ENCODE results near the gene WDR48.

The WDR48 gene

DNA sequence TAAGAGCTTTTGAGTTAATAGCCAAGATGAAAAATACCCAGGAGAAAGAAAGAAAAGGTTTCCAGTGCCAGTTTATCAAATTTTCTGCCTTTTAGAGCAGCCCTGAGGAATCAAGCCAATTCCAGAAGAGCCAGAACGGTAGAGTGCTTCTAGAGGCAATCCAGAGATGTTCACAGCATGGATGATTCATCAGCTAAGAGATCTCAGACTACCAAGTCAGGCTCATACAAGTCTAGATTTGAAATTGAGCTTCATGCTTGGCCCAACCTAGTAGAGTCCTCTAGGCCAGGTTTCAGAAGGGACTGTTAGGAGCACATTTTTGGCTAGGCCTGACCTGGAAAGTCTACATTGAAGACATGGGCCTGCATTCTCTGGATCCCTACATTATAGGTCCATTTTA is 15.5 kb downstream of the WDR48 start:
- Histone ChIP-seq H3K9ac (ENCODE audit: low read depth, low read length) (no peak overlapping the region), H3K4me2 (ENCODE audit: insufficient read depth, low read length) (no peak overlapping the region), H3K4me3 (ENCODE audit: low read depth in 1 of 2, low read length in 2 of 2) (no peak overlapping the region), H3K27me3 (ENCODE audit: insufficient read depth, low read length, poor library complexity) (no peaks in the 10 kb centered on the region), H2AFZ (ENCODE audit: low read depth, low read length) (no peak overlapping the region), H3K79me2 (ENCODE audit: insufficient read depth, low read length) (peaks cover 22% of the 10 kb centered on the region), H3K9me3 (ENCODE audit: insufficient read depth, low read length, severe bottlenecking) (no peaks in the 10 kb centered on the region), H3K36me3 (ENCODE audit: insufficient read depth, low read length) (peaks cover 54% of the 10 kb centered on the region), H3K27ac (ENCODE audit: low read length) (no peak overlapping the region), H4K20me1 (ENCODE audit: insufficient read depth, low read length) (no peaks in the 10 kb centered on the region; the same call in 1 of the 2 replicates), H3K4me1 (ENCODE audit: insufficient read depth, low read length) (no peaks in the 10 kb centered on the region)
- no peak for DNase-seq
- no peak for ATAC-seq (ENCODE audit: insufficient read depth, low read depth)
- TF ChIP-seq, protein P1, sequence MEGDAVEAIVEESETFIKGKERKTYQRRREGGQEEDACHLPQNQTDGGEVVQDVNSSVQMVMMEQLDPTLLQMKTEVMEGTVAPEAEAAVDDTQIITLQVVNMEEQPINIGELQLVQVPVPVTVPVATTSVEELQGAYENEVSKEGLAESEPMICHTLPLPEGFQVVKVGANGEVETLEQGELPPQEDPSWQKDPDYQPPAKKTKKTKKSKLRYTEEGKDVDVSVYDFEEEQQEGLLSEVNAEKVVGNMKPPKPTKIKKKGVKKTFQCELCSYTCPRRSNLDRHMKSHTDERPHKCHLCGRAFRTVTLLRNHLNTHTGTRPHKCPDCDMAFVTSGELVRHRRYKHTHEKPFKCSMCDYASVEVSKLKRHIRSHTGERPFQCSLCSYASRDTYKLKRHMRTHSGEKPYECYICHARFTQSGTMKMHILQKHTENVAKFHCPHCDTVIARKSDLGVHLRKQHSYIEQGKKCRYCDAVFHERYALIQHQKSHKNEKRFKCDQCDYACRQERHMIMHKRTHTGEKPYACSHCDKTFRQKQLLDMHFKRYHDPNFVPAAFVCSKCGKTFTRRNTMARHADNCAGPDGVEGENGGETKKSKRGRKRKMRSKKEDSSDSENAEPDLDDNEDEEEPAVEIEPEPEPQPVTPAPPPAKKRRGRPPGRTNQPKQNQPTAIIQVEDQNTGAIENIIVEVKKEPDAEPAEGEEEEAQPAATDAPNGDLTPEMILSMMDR (IDR thresholded peaks at IDR 0.05; ENCODE audit: borderline replicate concordance, extremely low read depth, low read length, poor library complexity, severe bottlenecking): no peak
- TF ChIP-seq EZH2 (IDR thresholded peaks at IDR 0.05; ENCODE audit: borderline replicate concordance, low read depth, low read length, severe bottlenecking): no peak

DNA sequence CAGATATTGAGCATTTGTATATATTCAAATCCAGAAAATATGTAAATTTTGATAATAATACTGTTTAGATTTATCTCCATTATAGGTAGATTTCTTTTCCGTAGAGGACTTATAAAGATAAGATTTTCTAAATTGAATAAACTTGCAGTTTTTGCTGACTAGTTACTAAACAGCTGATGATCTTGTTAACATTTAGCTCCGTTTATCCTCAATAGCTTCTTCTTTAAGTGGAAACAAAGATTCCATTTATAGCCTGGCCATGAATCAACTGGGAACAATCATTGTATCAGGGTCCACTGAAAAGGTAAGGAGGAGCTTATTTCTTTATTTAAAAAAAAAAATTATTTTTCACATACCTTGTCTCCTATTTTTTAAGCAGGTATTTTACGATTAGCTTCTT is 16.7 kb downstream of the WDR48 start:
- ATAC-seq (ENCODE audit: insufficient read depth, low read depth) (no peak), DNase-seq (no peak)
- H3K9ac ChIP-seq (ENCODE audit: low read depth, low read length): no peak overlapping the region
- no peak overlapping the region for H3K4me3 ChIP-seq (ENCODE audit: low read depth in 1 of 2, low read length in 2 of 2)
- peaks cover 67% of the 10 kb centered on the region for H3K36me3 ChIP-seq (ENCODE audit: insufficient read depth, low read length)
- H3K4me2 ChIP-seq (ENCODE audit: insufficient read depth, low read length): no peak overlapping the region
- H3K27me3 ChIP-seq (ENCODE audit: insufficient read depth, low read length, poor library complexity): no peaks in the 10 kb centered on the region
- H3K27ac ChIP-seq (ENCODE audit: low read length): no peak overlapping the region
- TF ChIP-seq, protein P1 (IDR thresholded peaks at IDR 0.05; ENCODE audit: borderline replicate concordance, extremely low read depth, low read length, poor library complexity, severe bottlenecking): no peak
- TF ChIP-seq EZH2 (IDR thresholded peaks at IDR 0.05; ENCODE audit: borderline replicate concordance, low read depth, low read length, severe bottlenecking): no peak
- no peak overlapping the region for H2AFZ ChIP-seq (ENCODE audit: low read depth, low read length)
- H4K20me1 ChIP-seq (ENCODE audit: insufficient read depth, low read length): no peaks in the 10 kb centered on the region; the same call in 1 of the 2 replicates
- no peaks in the 10 kb centered on the region for H3K4me1 ChIP-seq (ENCODE audit: insufficient read depth, low read length)
- H3K79me2 ChIP-seq (ENCODE audit: insufficient read depth, low read length): peaks cover 13% of the 10 kb centered on the region
- H3K9me3 ChIP-seq (ENCODE audit: insufficient read depth, low read length, severe bottlenecking): no peaks in the 10 kb centered on the region

DNA sequence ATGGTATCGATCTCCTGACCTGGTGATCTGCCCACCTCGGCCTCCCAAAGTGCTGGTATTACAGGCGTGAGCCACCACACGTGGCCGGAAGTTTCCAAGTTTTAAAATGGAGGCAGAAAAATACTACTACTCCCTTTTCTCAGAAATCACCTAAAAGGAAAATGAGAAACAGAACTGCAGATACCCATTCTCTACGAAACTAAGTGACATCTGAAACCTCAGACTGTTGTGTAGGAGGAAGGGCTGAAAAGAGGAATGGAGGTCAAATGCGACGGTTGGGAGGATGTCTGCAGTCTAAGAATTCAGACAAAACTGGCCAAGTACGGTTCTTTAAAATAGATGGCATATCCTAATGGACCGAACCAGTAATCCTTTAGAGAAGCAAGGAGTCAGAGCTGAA is 24.1 kb downstream of the WDR48 start:
- no peak for DNase-seq
- no peak overlapping the region for H3K9ac ChIP-seq (ENCODE audit: low read depth, low read length)
- H3K9me3 ChIP-seq (ENCODE audit: insufficient read depth, low read length, severe bottlenecking): no peaks in the 10 kb centered on the region
- H3K27me3 ChIP-seq (ENCODE audit: insufficient read depth, low read length, poor library complexity): no peaks in the 10 kb centered on the region
- H3K36me3 ChIP-seq (ENCODE audit: insufficient read depth, low read length): peaks cover 87% of the 10 kb centered on the region
- H4K20me1 ChIP-seq (ENCODE audit: insufficient read depth, low read length): no peaks in the 10 kb centered on the region
- ATAC-seq (ENCODE audit: insufficient read depth, low read depth): no peak
- H3K4me1 ChIP-seq (ENCODE audit: insufficient read depth, low read length): no peaks in the 10 kb centered on the region
- H3K4me2 ChIP-seq (ENCODE audit: insufficient read depth, low read length): no peak overlapping the region
- no peak overlapping the region for H3K4me3 ChIP-seq (ENCODE audit: low read depth in 1 of 2, low read length in 2 of 2)
- no peaks in the 10 kb centered on the region for H3K79me2 ChIP-seq (ENCODE audit: insufficient read depth, low read length)
- no peak for TF ChIP-seq EZH2 (IDR thresholded peaks at IDR 0.05; ENCODE audit: borderline replicate concordance, low read depth, low read length, severe bottlenecking)
- TF ChIP-seq, protein P1 (IDR thresholded peaks at IDR 0.05; ENCODE audit: borderline replicate concordance, extremely low read depth, low read length, poor library complexity, severe bottlenecking): no peak
- H3K27ac ChIP-seq (ENCODE audit: low read length): no peak overlapping the region
- no peak overlapping the region for H2AFZ ChIP-seq (ENCODE audit: low read depth, low read length)

DNA sequence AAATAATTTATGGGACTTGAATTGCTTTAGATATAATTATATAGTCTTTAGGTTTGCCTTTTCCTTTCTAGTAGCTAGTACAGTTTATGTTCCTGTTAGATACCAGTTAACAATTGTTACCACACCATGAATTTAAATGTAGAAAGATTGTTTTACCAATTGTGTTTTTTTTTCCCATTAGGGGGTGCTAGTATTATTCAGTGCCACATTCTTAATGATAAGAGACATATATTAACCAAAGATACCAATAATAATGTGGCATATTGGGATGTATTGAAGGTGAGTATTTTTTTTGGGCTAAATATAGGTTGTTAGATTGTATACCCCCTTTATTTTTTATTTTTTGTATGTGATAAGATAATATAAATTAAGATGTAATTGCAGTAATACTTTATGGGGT is 27.7 kb downstream of the WDR48 start:
- peaks cover 58% of the 10 kb centered on the region for H3K36me3 ChIP-seq (ENCODE audit: insufficient read depth, low read length)
- H3K9ac ChIP-seq (ENCODE audit: low read depth, low read length): no peak overlapping the region
- no peak for ATAC-seq (ENCODE audit: insufficient read depth, low read depth)
- H3K4me2 ChIP-seq (ENCODE audit: insufficient read depth, low read length): no peak overlapping the region
- H3K27me3 ChIP-seq (ENCODE audit: insufficient read depth, low read length, poor library complexity): no peaks in the 10 kb centered on the region
- H3K27ac ChIP-seq (ENCODE audit: low read length): no peak overlapping the region
- H2AFZ ChIP-seq (ENCODE audit: low read depth, low read length): no peak overlapping the region
- no peaks in the 10 kb centered on the region for H3K4me1 ChIP-seq (ENCODE audit: insufficient read depth, low read length)
- no peak overlapping the region for H3K4me3 ChIP-seq (ENCODE audit: low read depth in 1 of 2, low read length in 2 of 2)
- no peaks in the 10 kb centered on the region for H4K20me1 ChIP-seq (ENCODE audit: insufficient read depth, low read length)
- H3K79me2 ChIP-seq (ENCODE audit: insufficient read depth, low read length): no peaks in the 10 kb centered on the region
- no peaks in the 10 kb centered on the region for H3K9me3 ChIP-seq (ENCODE audit: insufficient read depth, low read length, severe bottlenecking)
- DNase-seq: no peak
- TF ChIP-seq, protein P1 (IDR thresholded peaks at IDR 0.05; ENCODE audit: borderline replicate concordance, extremely low read depth, low read length, poor library complexity, severe bottlenecking): no peak
- no peak for TF ChIP-seq EZH2 (IDR thresholded peaks at IDR 0.05; ENCODE audit: borderline replicate concordance, low read depth, low read length, severe bottlenecking)
